AG10803 (cell line): ENCODE measurements around the gene MDGA2.
"Not testable (repeated sequence)": the region's sequence is repeated elsewhere in the genome, so short reads cannot be mapped to it uniquely, and the experiment has no call there.

Source experiments
- DNase-seq: peaks from one replicate; pipeline ENCODE4 v3.0.0; 2010; ENCODE audit warnings: low read depth
- H3K4me3 ChIP-seq: 2 replicates; pipeline ENCODE4 v1.5.1; 2011; ENCODE audit warnings: mild to moderate bottlenecking, low read length, control low read depth
- CTCF ChIP-seq: conservative IDR thresholded peaks from 2 replicates; pipeline ENCODE4 v1.5.1; 2011; ENCODE audit warnings: mild to moderate bottlenecking, low read length, control low read depth, inconsistent platforms

The MDGA2 gene

GRCh38 chr14:46920542-46920941, 754.9 kb downstream of the MDGA2 start:
- DNase-seq = no peak
- no peak overlapping the region for H3K4me3 ChIP-seq
- no peak for TF ChIP-seq CTCF

GRCh38 chr14:46915539-46915938, 759.9 kb downstream of the MDGA2 start:
- not testable (repeated sequence) for H3K4me3 ChIP-seq, DNase-seq

GRCh38 chr14:46902837-46903236, 772.6 kb downstream of the MDGA2 start:
- no peak overlapping the region for H3K4me3 ChIP-seq
- DNase-seq = no peak
- TF ChIP-seq CTCF = no peak

- no peak for DNase-seq
- no peak for TF ChIP-seq CTCF
- H3K4me3 ChIP-seq = no peak overlapping the region
Measured at GRCh38 chr14:46894476-46894875, 780.9 kb downstream of the MDGA2 start.

GRCh38 chr14:46887144-46887543, 788.3 kb downstream of the MDGA2 start:
- no peak for TF ChIP-seq CTCF

GRCh38 chr14:46885566-46885965, 789.8 kb downstream of the MDGA2 start:
- TF ChIP-seq CTCF = no peak
- DNase-seq = no peak
- no peak overlapping the region for H3K4me3 ChIP-seq

More at GRCh38 chr14:46887144-46887543, 788.3 kb downstream of the MDGA2 start:
- no peak overlapping the region for H3K4me3 ChIP-seq
- DNase-seq = no peak

- DNase-seq = no peak
- no peak for TF ChIP-seq CTCF
- H3K4me3 ChIP-seq = no peak overlapping the region
Measured at GRCh38 chr14:46861753-46862152, 813.7 kb downstream of the MDGA2 start.
